OCI-M2 (cell line): Measurements from ENCODE around the gene MFN2.
"Not testable (repeated sequence)": the region's sequence is repeated elsewhere in the genome, so short reads cannot be mapped to it uniquely, and the experiment has no call there.

ENCODE experiments used
- DNase-seq: peaks from one replicate; lab custom pipeline; 2025; ENCODE audit not compliant: unreplicated experiment; lab: John Stamatoyannopoulos, UW

MFN2 gene

DNA sequence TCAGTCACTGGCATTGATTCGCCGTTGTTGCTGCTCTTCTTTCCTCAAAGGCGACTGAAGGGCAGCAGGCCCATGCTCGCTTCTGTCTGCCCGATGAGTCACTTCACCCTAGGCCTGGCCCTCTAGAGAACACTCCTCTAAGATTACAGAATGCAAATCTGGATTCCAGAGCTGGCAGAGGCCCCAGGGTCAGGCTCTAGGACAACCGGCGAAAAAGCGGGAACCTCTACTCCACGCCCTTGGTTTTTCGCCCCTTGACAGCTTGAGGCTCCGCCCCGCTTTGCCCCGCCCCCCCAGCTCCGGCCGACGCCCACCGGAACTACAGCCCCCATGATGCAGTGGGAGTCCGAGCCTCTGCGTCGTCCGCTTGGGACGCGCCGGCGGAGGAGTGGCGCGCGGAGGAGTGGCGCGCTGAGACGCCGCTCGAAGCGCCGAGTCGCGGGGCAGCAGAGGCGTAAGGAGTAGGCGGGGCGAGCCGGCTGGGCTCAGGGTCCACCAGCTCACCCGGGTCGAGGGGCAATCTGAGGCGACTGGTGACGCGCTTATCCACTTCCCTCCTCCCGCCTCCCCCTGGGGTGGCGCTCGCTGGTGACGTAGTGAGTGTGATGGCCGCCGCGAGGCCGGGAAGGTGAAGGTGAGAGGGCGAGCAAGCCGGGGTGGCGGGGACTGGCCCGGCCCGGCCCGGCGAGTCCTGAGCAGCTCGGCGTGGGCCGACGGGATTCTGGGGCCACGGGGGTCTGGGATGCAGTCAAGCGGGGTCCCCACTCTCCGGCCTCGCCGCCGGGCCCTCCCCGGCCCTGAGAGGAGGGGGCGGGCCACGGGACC lies at the start of gene MFN2:
MFN2 (plus strand) TSS at position 594 of the 825 bp plus-strand sequence. CDS start 8,725 bp downstream, outside the sequence.
- peak; percentile 95 for DNase-seq

DNA sequence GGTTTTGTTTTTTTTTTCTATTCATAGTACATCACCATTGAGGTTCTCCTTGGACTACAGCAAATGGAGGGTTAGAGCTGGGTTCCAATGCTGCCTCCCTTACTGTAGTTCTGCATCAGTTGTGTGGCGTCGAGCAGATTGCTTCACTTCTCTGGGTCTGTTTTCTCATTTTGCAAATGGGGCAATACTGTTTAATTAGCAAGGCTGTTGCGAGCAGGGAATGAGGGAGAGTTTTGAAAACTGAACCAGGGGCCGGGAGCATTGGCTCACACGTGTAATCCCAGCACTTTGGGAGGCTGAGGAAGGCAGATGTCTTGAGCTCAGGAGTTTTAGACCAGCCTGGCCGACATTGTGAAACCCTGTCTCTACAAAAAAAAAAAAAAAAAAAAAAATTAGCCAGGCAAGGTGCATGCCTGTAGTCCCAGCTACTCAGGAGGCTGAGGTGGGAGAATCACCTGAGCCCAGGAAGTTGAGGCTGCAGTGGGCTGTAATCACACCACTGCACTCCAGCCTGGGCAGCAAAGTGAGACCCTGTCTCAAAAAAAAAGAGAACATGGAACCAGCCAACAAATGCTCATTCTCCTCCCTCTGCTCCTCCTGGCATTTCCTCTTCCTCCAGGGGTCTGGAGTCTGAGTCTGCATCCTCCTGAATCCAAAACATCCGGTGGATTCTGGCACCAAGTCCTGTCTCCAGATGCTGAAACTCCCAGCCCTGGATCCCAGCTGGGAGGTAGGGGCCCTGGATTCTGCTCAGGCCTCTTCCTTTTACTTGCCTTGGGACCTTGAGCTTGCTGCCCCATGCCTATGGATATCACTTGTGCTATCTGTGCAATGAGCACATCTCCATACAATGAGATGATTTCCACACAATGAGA lies 49.4 kb upstream of the MFN2 start:
- DNase-seq, result no peak

DNA sequence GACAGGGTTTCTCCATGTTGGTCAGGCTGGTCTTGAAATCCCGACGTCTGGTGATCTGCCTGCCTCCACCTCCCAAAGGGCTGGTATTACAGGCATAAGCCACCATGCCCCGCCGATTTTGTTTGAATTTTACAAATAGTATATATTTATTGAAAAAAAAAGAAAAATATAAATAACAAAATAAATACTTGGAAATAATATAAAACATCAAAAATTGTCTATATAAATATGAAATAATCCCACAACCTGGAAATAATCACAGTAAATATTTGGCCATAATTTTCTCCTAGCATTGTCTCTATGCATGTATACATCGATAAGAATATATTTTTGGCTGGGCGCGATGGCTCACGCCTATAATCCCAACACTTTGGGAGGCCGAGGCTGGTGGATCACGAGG lies 48.4 kb upstream of the MFN2 start:
- no peak for DNase-seq

DNA sequence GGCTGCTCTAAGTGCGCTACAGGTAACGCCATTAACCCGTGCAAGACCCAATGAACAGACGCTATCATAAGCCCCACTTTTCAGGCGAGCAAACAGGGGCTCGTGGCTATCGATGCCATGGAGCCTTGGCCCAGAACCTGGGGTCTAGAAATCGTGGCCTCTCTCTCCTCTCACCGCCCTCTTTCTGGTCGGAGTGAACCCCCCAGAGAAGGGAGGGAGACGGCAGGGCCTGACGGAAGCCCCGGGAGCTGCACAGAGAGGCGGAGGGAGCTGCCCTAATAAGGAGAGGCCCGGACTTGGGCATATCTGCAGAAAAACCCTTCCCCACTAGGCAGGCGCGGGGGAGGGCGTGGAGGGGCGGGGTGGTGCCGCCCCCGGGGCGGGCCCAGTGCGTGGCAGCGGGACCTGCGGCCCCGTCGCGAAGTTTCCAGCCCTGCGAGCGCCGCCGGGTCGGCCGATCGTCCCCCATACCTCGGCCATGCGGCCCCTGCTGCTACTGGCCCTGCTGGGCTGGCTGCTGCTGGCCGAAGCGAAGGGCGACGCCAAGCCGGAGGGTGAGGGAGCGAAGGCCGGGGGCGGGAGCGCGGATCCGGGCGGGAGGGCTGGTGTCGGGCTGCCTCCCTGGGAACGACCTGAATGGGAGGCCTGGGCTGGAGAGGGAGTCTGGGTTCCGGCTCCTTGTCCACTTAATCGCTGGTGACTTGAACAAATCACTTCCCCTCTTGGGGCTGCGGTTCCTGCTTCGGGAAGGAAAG lies 45.8 kb upstream of the MFN2 start, which contains the start of gene PLOD1:
PLOD1 (plus strand) TSS at position 416 of the 755 bp plus-strand sequence; CDS start at position 479, 63 bp downstream.
- DNase-seq, result peak; percentile 24

DNA sequence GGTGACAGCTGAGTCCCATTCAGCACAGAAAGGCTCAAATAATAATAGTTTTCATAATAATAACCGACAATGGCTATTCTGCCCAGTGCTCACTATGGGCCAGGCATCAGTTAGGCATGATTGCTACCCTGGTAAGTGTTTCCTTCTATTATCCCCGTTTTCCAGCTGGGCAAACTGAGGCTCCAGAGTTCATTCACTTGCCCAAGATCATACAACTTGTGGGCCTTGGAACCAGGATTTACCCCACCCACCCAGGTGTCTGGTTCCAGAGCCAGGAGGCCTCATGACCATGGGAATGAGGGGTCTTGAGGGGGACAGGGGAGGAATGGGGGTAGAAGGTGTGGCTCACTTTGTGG lies 45.2 kb upstream of the MFN2 start:
- no peak for DNase-seq

DNA sequence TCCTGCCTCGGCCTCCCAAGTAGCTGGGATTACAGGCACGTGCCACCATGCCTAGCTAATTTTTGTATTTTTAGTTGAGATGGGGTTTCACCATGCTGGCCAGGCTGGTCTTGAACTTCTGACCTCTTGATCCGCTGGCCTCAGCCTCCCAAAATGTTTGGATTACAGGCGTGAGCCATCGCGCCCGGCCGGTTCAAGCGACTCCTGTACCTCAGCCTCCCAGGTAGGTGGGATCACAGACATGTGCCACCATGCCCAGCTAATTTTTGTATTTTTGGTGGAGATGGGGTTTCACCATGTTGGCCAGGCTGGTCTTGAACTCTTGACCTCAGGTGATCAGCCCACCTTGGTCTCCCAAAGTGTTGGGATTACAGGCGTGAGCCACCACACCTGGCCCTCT lies 44.5 kb upstream of the MFN2 start:
- DNase-seq, result not testable (repeated sequence)

DNA sequence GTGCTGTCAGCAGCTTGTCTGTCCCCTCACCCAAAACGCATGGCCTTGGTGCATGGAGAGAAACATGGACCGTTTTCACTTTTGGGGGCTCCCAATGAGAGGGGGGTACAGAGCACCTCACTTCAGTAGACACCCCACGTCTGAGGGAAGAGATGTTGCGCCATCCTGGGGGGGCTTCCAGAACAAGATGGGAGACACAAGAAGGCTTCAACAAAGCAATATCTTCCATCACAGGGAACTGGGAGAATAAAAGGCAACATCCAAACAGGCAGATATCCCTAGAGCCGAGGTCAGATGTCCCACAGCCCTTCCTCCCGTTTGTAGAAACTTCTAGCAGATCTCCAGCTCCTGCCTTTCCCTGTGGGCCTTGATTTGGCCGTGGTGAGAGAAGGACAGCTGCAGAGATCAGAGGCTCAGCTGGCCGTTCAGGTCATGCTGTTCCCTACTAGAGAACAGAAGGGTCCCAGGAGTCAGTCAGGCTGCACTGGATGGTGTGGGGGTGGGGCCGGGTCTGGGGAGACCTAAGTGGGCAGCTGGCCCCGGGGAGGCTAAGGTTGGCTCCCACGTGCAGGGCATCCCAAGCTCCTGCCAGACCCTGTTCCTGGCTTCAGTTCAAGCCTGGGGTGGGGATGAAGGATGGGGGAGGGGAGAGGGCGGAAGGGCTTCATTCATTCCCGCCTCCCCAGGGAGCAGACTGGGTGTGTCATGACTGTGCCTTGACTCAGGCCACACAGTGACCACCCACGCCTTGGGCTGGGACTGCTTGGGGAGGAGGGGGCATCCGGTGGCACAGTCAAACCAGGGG lies 41.3 kb upstream of the MFN2 start:
- DNase-seq, result no peak

DNA sequence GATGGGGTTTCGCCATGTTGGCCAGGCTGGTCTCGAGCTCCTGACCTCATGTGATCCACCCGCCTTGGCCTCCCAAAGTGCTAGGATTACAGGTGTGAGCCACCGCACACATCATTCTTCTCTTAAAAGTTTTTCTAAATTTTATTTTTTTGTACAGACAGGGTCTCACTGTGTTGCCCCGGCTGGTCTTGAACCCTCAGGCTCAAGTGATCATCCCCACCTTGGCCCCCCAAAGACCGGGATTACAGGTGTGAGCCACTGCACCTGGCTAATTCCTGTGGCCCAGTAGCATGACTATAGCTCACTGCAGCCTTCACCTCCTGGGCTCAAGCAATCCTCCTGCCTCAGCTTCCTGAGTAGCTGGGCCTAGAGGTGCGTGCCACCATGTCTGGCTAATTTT lies 40.5 kb upstream of the MFN2 start:
- DNase-seq, result not testable (repeated sequence)

DNA sequence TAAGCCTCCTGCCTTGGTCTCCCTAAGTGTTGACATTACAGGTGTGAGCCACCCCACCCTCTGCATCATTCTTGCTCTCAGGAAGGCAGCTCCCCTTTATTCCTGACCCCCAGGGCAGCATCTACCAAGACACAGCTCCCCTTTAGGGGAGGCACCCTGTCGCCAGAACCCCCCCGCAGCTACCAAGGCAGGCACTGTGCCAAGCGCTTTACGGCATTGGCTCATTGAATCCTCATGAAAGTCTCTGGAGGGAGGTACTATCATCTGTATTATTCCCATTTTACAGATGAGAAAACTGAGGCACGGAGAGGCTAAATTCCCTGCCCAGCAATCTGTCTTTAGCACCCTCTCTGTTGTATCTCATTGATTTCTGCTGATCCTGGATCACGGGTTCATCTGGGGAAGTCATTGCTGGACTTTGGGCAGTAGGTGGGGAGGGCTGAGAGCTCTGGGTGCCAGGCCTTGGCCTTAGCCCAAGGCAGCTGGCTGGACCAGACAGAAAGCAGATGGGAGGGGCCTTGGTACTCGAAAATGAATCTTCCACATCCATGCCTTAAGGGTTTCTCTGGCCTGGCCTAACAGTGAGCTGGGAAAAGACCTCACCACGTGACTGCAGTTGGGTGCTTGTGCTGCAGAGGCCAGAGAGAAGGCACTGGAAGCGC lies 39.9 kb upstream of the MFN2 start:
- DNase-seq, result no peak

DNA sequence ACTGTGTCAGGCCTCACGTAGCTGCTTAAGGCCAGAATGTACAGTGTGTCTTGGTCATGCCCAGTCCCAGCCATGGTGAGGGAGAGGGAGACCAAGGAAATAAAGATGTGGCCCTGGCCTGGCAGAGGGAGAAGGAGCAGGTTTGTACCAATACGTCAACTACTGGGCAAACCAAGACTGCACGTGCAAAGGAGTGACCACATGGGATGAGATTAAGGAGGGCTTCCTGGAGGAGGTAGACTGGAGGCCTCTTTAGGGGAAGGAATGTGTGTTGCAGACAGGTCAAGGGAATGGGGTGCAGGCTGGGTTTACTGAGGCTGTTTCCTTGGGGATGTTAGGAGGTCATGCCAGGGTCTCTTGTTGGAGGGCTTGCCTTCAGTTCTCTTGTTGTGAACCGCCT lies 38.0 kb upstream of the MFN2 start:
- no peak for DNase-seq

DNA sequence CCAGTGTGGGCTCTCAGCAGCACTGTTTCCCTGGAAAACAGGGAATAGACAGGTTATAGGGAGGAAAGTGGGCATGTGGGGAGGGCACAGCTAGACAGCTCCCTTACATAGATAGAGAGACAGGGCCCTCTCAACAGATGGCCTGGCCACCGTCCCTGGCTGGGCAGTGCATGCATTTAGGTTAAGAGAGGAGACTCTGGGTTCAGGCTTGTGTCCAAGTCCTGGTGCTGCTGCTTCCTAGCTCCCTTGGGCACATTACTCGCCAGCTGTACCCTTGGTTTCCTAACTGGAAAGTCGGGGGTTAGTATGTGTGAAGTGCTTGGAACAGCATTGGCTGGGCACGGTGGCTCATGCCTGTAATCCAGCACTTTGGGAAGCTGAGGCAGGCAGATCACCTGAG lies 36.6 kb upstream of the MFN2 start:
- no peak for DNase-seq

DNA sequence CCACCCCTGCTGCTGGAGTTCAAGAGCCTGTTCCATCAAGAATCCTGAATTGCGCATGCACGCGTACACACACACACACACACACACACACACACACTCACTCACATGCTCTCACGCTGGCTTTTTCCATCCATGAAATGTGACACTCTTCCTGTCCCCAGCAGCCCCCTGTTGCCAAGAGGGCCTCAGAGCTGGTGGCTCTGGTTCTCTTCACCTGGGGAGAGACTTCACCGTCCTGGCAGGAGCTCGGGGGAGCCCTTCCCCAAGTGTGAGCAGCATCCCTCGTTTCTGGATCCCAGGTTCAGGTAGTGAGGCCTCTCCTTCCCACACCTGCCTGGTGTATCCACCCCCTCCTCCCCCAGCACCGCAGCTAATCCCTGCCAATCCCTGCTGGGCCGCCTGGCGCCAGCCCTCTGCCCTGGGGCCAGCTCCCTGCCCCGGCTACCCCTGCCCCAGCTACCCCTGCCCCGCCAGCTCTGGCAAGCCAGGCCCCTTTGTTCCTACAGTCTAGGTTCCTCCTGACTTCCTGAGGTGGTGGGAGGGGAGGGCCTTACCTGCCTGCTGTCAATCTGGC lies 35.8 kb upstream of the MFN2 start:
- DNase-seq, result no peak

DNA sequence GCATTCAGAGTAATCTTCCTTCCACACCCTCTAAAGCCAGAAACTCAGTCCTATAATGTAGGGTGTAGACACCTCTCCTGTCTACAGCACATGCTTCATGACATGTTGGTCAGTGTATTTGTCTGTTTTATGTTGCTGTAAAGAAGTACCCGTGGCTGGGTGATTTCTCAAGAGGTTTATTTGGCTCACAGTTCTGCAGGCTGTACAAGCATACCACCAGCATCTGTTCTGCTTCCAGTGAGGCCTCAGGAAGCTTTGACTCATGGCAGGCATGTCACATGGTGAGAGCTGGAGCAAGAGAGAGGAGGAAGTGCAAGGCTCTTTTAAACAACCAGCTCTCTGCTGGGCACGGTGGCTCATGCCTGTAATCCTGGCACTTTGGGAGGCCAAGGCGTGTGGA lies 33.6 kb upstream of the MFN2 start:
- no peak for DNase-seq

DNA sequence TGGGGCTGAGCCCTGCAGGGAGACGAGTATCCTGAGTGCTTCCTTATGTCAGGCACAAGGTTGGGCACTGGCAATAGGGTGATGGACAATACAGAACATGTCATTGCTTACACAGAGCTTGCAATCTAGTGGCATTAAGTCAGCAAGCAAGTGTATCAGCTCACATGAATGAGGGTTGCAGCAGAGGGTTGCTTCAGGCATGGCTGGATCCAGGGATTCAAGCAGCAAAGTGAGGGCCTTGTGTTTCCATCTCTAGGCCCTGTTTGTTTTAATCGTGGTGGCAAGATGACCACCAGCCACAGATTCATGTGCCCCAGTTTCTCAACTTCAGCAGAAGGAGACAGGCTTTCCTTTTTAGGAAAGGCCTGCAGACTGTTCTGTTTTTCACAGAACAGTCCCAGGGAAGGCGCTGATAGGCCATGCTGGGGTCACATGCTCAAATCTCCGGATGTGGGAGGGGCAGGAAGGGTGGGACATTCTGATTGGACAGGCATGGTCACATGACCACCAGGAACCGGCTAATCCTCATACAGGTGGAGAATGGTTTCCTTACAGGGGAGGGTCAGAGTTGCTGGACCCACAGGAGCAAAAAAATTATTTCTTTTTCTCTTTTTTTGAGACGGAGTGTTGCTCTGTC lies 31.3 kb upstream of the MFN2 start:
- DNase-seq, result no peak

DNA sequence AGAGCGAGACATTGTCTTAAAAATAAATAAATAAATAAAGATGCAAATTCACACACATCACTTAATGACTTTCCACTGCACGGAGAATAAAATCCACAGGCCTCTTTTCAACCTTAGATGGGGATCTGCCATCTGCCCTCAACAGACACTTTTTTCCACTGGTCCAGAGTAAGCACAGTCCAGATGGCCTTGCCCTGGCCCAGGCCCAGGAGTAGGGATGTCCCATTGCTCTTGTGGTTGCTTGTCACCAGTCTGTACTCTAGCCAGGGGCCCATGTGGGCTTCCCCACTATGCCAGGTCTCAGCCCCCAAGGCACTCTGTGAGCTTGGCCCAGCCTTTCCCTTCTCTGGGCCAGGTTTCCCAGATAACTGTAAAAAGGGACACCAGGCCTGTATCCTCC lies 28.3 kb upstream of the MFN2 start:
- DNase-seq, result no peak

DNA sequence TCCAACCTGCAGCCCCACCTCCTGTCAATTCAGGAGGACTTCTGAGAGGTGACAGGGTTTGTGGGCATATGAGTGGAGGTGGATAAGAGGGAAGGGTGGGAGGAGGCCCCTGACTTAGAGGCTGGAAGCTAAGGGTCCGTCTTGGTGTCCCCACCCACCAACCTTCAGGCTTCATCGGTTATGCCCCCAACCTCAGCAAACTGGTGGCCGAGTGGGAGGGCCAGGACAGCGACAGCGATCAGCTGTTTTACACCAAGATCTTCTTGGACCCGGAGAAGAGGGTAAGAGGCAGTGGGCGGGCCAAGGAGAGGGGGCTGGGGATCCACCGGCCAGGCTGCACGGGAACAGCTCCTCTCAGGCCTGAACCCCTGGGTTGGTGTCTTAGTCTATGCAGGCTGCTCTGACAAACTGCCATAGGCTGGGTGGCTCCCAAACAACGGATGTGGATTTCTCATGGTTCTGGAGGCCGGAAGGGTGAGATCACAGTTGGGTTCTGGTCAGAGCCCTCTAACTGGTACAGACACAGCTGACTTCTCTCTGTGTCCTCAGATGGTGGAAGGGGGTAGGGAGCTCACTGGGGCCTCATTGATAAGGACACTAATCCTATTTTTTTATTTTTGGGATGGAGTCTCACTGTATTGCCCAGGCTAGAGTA lies 27.7 kb upstream of the MFN2 start:
- DNase-seq, result no peak

DNA sequence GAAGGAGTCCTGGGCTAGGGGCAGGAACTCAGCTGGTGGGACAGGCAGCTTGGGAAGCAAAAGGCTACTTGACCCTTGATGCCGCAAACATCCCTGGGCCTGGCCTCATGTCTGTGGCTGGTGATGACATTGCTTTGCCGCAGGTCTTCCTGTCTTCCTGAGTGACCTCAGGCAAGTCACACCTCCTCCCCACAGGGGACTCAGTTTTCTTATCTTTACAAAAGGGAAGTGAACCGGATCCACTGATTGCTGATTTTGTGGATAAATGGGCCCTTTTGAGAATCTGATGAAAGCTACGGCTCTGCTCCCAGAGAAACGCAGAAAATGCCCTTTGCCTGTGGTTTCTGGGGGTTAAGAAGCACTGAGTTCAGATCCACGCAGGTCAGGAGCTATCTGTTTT lies 25.0 kb upstream of the MFN2 start:
- DNase-seq, result no peak

DNA sequence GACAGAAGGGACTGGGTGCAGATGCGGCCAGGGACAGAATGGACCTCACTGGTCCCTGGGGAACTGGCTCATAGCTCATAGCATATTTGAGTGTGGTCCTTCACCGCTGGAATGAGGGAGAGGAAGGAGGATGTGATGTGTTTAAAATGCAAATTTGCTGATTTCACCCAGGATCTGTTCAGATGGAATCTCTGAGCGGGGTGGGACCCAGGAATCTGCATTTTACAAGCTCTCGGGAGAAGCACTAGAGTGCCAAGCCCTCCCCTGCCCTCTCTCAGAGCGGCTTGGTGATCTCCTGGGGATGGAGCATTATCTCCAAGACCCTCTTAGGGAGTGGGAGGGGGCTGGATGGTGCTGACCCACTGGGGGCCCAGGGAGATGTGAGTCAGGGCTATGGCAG lies 22.8 kb upstream of the MFN2 start:
- DNase-seq, result no peak

DNA sequence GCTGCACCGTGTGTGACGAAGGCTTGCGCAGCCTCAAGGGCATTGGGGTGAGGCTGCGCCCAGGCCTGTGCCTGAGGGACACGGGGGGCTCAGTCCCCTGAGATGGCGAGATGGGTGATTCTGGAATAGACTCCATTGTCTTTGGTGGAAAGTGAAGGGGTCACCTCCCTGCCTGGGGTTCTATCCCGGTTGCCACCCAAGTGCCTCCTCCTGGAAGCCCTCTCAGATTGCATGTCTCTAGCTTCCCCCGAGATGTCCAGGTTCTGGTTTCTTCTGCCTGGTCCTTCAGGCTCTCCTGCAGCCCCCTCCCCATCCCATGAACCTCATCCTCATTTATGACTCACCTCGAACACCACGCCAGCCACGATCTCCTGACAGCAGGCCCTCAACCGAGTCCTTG lies 22.3 kb upstream of the MFN2 start:
- no peak for DNase-seq
